Natural killer cell (primary cell): Measurements from ENCODE around the gene PWWP3B. TPM values are rescaled to one million over a fixed set of nuclear protein-coding genes. Genes with fewer than 3 reads are reported as not detected.

Experiments
- ATAC-seq, 3 donors: fragments of 150-1000 bp in 2 of 3; fragments of 200-7000 bp in 1 of 3; cut with Tn5 transposase; 1 replicate in 1 of 3; 2 replicates in 2 of 3; pipeline ENCODE4 v1.10.0; 2021; ENCODE audit warnings: mild to moderate bottlenecking in 2 of 3, moderate library complexity in 2 of 3
- DNase-seq, 2 donors: peaks; one replicate each; pipeline versions ENCODE4 v3.0.0 to v3.0.0-alpha.2; 2013 to 2021; ENCODE audit warnings: mixed read lengths in 1 of 2
- H3K27ac ChIP-seq: one replicate; pipeline ENCODE4 v1.5.1; 2013; ENCODE audit warnings: mild to moderate bottlenecking, low read length
- H3K27me3 ChIP-seq: one replicate; pipeline ENCODE4 v1.6.1; 2013; ENCODE audit warnings: low read length; ENCODE audit not compliant: control insufficient read depth, insufficient read depth
- H3K36me3 ChIP-seq: one replicate; pipeline ENCODE4 v1.6.1; 2013; ENCODE audit warnings: low read length; ENCODE audit not compliant: control insufficient read depth, insufficient read depth
- H3K4me1 ChIP-seq: one replicate; pipeline ENCODE4 v1.6.1; 2013; ENCODE audit warnings: low read length; ENCODE audit not compliant: control insufficient read depth, insufficient read depth
- H3K4me3 ChIP-seq: one replicate; pipeline ENCODE4 v1.5.1; 2013; ENCODE audit warnings: low read length
- H3K9me3 ChIP-seq: one replicate; pipeline ENCODE4 v1.6.1; 2013; ENCODE audit warnings: low read length; ENCODE audit not compliant: control insufficient read depth, insufficient read depth
- H3K27ac Mint-ChIP-seq, 2 donors: one replicate each; pipeline ENCODE4 v1.8.0; 2022; ENCODE audit warnings: mild to moderate bottlenecking in 2 of 2, mixed read lengths in 2 of 2, moderate library complexity in 1 of 2
- H3K27me3 Mint-ChIP-seq, 2 donors: one replicate each; pipeline ENCODE4 v1.8.0; 2022; ENCODE audit warnings: low read depth in 2 of 2, mixed read lengths in 2 of 2
- H3K36me3 Mint-ChIP-seq: one replicate; pipeline ENCODE4 v1.8.0; 2022; ENCODE audit warnings: mixed read lengths
- H3K4me1 Mint-ChIP-seq, 2 donors: one replicate each; pipeline ENCODE4 v1.8.0; 2022; ENCODE audit warnings: mixed read lengths in 2 of 2
- H3K4me3 Mint-ChIP-seq: one replicate; pipeline ENCODE4 v1.8.0; 2022; ENCODE audit warnings: mild to moderate bottlenecking, moderate library complexity, mixed read lengths
- H3K9me3 Mint-ChIP-seq, 2 donors: one replicate each; pipeline ENCODE4 v1.8.0; 2022; ENCODE audit warnings: mixed read lengths in 2 of 2
- WGBS: methylation state at CpG from one replicate; pipeline ENCODE4 v1.1.7; 2013; ENCODE audit warnings: missing lambda C conversion rate; ENCODE audit not compliant: insufficient coverage; 5-methylcytosine and 5-hydroxymethylcytosine counted together
- intact Hi-C: fragments of 100-400 bp; cut with micrococcal nuclease; formaldehyde crosslinking; loops from one replicate; pipeline ENCODE4 v1.14.2; 2022
- total RNA-seq, 4 donors: library from RNA; stranded (reverse); fragments of 120-200 nt in 1 of 4; gene quantifications; one replicate each; pipeline versions ENCODE4 v1.2.3 to v1.2.4, GENCODE V29; 2013 to 2022
- TF ChIP-seq, protein P1 (sequence below): fragments of 200-600 bp; IDR thresholded peaks from one replicate; pipeline ENCODE4 v1.8.0; 2022; ENCODE audit warnings: antibody characterized with exemption

PWWP3B gene
- total RNA-seq, 3 donors from 2014 or later (not counting 1 experiment from before 2014, with no cell fraction given) = not detected

DNA sequence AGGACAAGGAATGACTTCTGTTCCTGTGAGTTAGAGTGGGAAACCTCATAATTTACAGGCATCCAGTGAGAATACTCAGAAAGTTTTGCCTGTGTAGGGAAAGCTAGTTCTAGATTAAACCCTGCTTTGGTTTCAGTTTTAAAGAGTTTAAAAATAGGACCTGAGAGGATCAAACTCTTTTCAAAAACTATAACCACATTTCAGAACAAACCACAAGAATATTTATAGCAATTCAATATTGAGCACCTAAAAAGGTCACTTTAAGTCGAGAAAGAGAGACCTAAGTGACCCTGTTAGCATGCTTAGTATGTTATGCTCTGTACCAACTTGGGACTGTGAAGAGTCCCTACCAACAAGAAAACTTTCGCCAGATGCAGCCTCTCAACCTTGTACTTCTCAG is 17.4 kb upstream of the PWWP3B start:
- H3K36me3 ChIP-seq = no peaks in the 10 kb centered on the region
- no peak overlapping the region for H3K27ac ChIP-seq
- peaks cover 0 to 2% of the 10 kb centered on the region in 2 donors for H3K9me3 Mint-ChIP-seq
- TF ChIP-seq, protein P1, sequence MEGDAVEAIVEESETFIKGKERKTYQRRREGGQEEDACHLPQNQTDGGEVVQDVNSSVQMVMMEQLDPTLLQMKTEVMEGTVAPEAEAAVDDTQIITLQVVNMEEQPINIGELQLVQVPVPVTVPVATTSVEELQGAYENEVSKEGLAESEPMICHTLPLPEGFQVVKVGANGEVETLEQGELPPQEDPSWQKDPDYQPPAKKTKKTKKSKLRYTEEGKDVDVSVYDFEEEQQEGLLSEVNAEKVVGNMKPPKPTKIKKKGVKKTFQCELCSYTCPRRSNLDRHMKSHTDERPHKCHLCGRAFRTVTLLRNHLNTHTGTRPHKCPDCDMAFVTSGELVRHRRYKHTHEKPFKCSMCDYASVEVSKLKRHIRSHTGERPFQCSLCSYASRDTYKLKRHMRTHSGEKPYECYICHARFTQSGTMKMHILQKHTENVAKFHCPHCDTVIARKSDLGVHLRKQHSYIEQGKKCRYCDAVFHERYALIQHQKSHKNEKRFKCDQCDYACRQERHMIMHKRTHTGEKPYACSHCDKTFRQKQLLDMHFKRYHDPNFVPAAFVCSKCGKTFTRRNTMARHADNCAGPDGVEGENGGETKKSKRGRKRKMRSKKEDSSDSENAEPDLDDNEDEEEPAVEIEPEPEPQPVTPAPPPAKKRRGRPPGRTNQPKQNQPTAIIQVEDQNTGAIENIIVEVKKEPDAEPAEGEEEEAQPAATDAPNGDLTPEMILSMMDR = no peak
- no peak overlapping the region for H3K4me3 Mint-ChIP-seq
- no peaks in the 10 kb centered on the region for H3K4me1 ChIP-seq
- H3K27me3 Mint-ChIP-seq = no peaks in the 10 kb centered on the region
- H3K4me1 Mint-ChIP-seq = no peaks in the 10 kb centered on the region
- ATAC-seq = no peak
- no peaks in the 10 kb centered on the region for H3K36me3 Mint-ChIP-seq
- no peaks in the 10 kb centered on the region for H3K27me3 ChIP-seq
- H3K27ac Mint-ChIP-seq = no peak overlapping the region
- 9% methylated on average over 1 of the region's 2 CpGs for WGBS
- DNase-seq = no peak
- no peaks in the 10 kb centered on the region for H3K9me3 ChIP-seq
- no peak overlapping the region for H3K4me3 ChIP-seq
- intact Hi-C loops = no loop called here

DNA sequence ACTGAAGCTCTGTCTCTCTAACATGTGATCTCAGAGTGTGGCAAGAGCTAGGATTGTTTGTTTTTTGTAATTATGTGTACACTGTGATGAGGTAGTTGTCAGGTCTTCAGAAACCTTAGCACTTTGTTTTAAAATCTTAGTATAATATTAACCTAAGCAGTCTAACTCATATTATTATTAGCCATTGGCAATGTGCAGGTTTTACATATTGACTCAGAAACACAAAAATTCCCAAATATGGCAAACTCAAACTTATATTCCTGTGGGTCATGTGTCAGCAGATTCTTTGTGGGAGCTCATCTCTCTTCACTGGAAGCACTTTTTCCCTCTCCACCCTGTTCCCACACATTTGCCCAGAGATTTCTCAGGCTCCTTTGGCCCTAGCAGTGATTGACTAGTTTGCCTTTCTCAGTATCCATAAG is 8.2 kb upstream of the PWWP3B start:
- Histone ChIP-seq H3K4me3 (no peak overlapping the region), H3K36me3 (no peaks in the 10 kb centered on the region), H3K4me1 (no peaks in the 10 kb centered on the region), H3K27ac (no peak overlapping the region), H3K27me3 (no peaks in the 10 kb centered on the region), H3K9me3 (no peaks in the 10 kb centered on the region)
- intact Hi-C loops = no loop called here
- H3K27me3 Mint-ChIP-seq = no peaks in the 10 kb centered on the region
- H3K36me3 Mint-ChIP-seq = no peaks in the 10 kb centered on the region
- no peaks in the 10 kb centered on the region for H3K4me1 Mint-ChIP-seq
- TF ChIP-seq, protein P1 = no peak
- H3K4me3 Mint-ChIP-seq = no peak overlapping the region
- H3K9me3 Mint-ChIP-seq = no peaks in the 10 kb centered on the region
- DNase-seq (no peak), ATAC-seq (no peak)
- no peak overlapping the region for H3K27ac Mint-ChIP-seq

DNA sequence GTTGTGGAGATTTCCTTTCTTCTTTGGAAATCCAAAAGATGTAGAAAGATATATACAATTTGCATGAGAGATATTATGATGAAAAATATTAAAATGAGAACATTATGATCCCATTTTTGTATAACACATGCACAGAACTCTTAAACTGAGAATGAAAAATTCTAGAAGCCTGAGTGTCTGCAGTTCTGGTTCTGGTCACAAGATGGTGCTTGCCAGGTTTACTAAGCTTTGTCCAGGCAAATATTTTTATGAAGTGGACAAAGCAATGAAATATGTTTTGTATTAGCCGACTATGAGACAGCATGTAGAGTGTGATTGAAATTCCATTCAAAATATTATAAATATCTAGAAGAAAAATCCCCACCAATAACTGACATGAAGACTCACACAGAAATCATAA is 2.2 kb downstream of the PWWP3B start:
- Mint-ChIP-seq H3K4me1 (no peaks in the 10 kb centered on the region), H3K36me3 (no peaks in the 10 kb centered on the region), H3K27ac (no peak overlapping the region), H3K27me3 (peaks cover 0 to 5% of the 10 kb centered on the region in 2 donors), H3K4me3 (no peak overlapping the region), H3K9me3 (no peaks in the 10 kb centered on the region)
- TF ChIP-seq, protein P1 = no peak
- Histone ChIP-seq H3K27ac (no peak overlapping the region), H3K4me1 (no peaks in the 10 kb centered on the region), H3K36me3 (no peaks in the 10 kb centered on the region), H3K4me3 (no peak overlapping the region), H3K27me3 (no peaks in the 10 kb centered on the region), H3K9me3 (no peaks in the 10 kb centered on the region)
- no peak for DNase-seq
- intact Hi-C loops = no loop called here
- no CpG with 5 or more reads among the region's 1 CpG for WGBS
- no peak for ATAC-seq

DNA sequence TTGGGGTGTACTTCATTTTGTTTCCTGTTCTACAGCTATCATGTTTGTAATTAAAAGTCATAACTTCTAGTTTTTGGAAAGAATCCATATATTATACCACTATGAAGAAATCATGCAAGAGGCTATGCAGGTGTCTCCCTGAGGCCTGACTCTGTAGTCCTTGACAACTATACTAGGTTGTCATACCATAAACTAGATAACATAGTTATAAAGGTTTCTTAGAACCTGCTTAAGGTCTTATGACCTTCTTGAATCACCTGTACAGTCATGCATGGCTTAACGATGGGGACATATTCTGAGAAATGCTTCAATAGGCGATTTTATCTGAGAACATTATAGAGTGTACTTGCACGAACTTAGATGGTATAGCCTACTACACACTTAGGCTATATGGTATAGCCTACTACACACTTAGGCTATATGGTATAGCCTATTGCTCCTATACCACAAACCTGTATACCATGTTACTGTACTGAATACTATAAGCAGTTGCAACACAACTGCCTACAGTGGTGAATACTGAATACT is 3.3 kb downstream of the PWWP3B start:
- Mint-ChIP-seq H3K9me3 (peaks cover 0 to 3% of the 10 kb centered on the region in 2 donors), H3K4me3 (no peak overlapping the region), H3K27ac (no peak overlapping the region), H3K4me1 (no peaks in the 10 kb centered on the region), H3K27me3 (peaks cover 0 to 5% of the 10 kb centered on the region in 2 donors), H3K36me3 (no peaks in the 10 kb centered on the region)
- no peaks in the 10 kb centered on the region for H3K27me3 ChIP-seq
- no peak overlapping the region for H3K27ac ChIP-seq
- no peaks in the 10 kb centered on the region for H3K4me1 ChIP-seq
- intact Hi-C loops = no loop called here
- H3K9me3 ChIP-seq = no peaks in the 10 kb centered on the region
- H3K36me3 ChIP-seq = no peaks in the 10 kb centered on the region
- no peak for DNase-seq
- no CpG with 5 or more reads among the region's 3 CpGs for WGBS
- TF ChIP-seq, protein P1 = no peak
- ATAC-seq = no peak
- no peak overlapping the region for H3K4me3 ChIP-seq
